Suprapubic skin (tissue), 4 donors: ENCODE results near the gene TRIO. TPM values are rescaled to one million over a fixed set of nuclear protein-coding genes. Genes with fewer than 3 reads are reported as not detected.

Experiments
- DNase-seq, 2 donors: peaks; one replicate each; pipeline ENCODE4 v3.0.0-alpha.2; 2019; ENCODE audit warnings: low spot score in 2 of 2
- H3K27ac ChIP-seq: fragments of 200-600 bp; sonication (generic); one replicate; pipeline ENCODE4 v1.5.1; 2019
- H3K27me3 ChIP-seq: fragments of 200-600 bp; sonication (generic); one replicate; pipeline ENCODE4 v1.5.1; 2019
- H3K36me3 ChIP-seq: fragments of 200-600 bp; sonication (generic); one replicate; pipeline ENCODE4 v1.5.1; 2019
- H3K4me1 ChIP-seq: fragments of 200-600 bp; sonication (generic); one replicate; pipeline ENCODE4 v1.5.1; 2019
- H3K4me3 ChIP-seq: fragments of 200-600 bp; sonication (generic); one replicate; pipeline ENCODE4 v1.5.1; 2019; ENCODE audit warnings: mild to moderate bottlenecking
- H3K9me3 ChIP-seq: fragments of 200-600 bp; sonication (generic); one replicate; pipeline ENCODE4 v1.5.1; 2019
- CTCF ChIP-seq, 2 donors: fragments of 200-600 bp in 1 of 2; fragments of 450-650 bp in 1 of 2; sonication (generic) in 1 of 2; IDR thresholded peaks; one replicate each; pipeline ENCODE4 v1.5.1; 2016 to 2019; ENCODE audit warnings: antibody characterized with exemption in 2 of 2, mild to moderate bottlenecking in 1 of 2, moderate library complexity in 1 of 2
- EP300 ChIP-seq: sonication (generic); formaldehyde crosslinking; IDR thresholded peaks from one replicate; pipeline ENCODE4 v1.6.1; 2017; ENCODE audit warnings: antibody characterized with exemption
- POLR2A ChIP-seq, 2 donors: fragments of 450-650 bp; IDR thresholded peaks; one replicate each; pipeline ENCODE4 v1.6.1; 2017; ENCODE audit warnings: antibody characterized with exemption in 2 of 2, mild to moderate bottlenecking in 2 of 2, moderate library complexity in 2 of 2
- POLR2AphosphoS5 ChIP-seq, 3 donors: sonication (generic); formaldehyde crosslinking; IDR thresholded peaks; one replicate each; pipeline ENCODE4 v1.6.1; 2017; ENCODE audit warnings: antibody characterized with exemption in 3 of 3
- WGBS: methylation state at CpG from one replicate; pipeline ENCODE4 v1.1.5; 2018; 5-methylcytosine and 5-hydroxymethylcytosine counted together
- total RNA-seq, 4 donors: library from RNA; depleted of rRNA; stranded (reverse); fragments of >200 nt; gene quantifications; one replicate each; pipeline ENCODE4 v1.1.0, GENCODE V29; 2016

TRIO gene
- total RNA-seq, 4 donors from 2014 or later, result 62.7 to 159 (median 70.4) TPM

GRCh38 chr5:14175381-14175780 lies 32.2 kb downstream of the TRIO start:
- H3K27me3 ChIP-seq, result no peaks in the 10 kb centered on the region
- WGBS, result 88% methylated on average over 1 of the region's 1 CpG

GRCh38 chr5:14176888-14177287 lies 33.7 kb downstream of the TRIO start:
- Histone ChIP-seq H3K4me3 (no peak overlapping the region), H3K27me3 (no peaks in the 10 kb centered on the region), H3K27ac (no peak overlapping the region), H3K9me3 (no peaks in the 10 kb centered on the region), H3K36me3 (no peaks in the 10 kb centered on the region), H3K4me1 (peaks cover 37% of the 10 kb centered on the region)
- no peak for DNase-seq
- WGBS, result 86% methylated on average over 2 of the region's 2 CpGs
- TF ChIP-seq POLR2A (IDR thresholded peaks at IDR 0.05), result no peak
- TF ChIP-seq POLR2AphosphoS5 (IDR thresholded peaks at IDR 0.05), result no peak
- no peak for TF ChIP-seq EP300
- no peak for TF ChIP-seq CTCF (IDR thresholded peaks at IDR 0.05)

More at GRCh38 chr5:14175381-14175780, 32.2 kb downstream of the TRIO start:
- H3K4me3 ChIP-seq, result no peak overlapping the region
- no peak overlapping the region for H3K27ac ChIP-seq
- H3K36me3 ChIP-seq, result no peaks in the 10 kb centered on the region
- no peaks in the 10 kb centered on the region for H3K9me3 ChIP-seq
- DNase-seq, result no peak
- peaks cover 35% of the 10 kb centered on the region for H3K4me1 ChIP-seq
- TF ChIP-seq POLR2AphosphoS5 (IDR thresholded peaks at IDR 0.05), result no peak
- TF ChIP-seq EP300, result no peak
- TF ChIP-seq POLR2A (IDR thresholded peaks at IDR 0.05), result no peak
- no peak for TF ChIP-seq CTCF (IDR thresholded peaks at IDR 0.05)

GRCh38 chr5:14177634-14178033 lies 34.5 kb downstream of the TRIO start:
- Histone ChIP-seq H3K27ac (no peak overlapping the region), H3K4me3 (no peak overlapping the region), H3K9me3 (no peaks in the 10 kb centered on the region), H3K27me3 (no peaks in the 10 kb centered on the region), H3K4me1 (peaks cover 37% of the 10 kb centered on the region), H3K36me3 (no peaks in the 10 kb centered on the region)
- DNase-seq, result no peak
- WGBS, result 74% methylated on average over 3 of the region's 3 CpGs
- TF ChIP-seq POLR2AphosphoS5 (IDR thresholded peaks at IDR 0.05) (no peak), POLR2A (IDR thresholded peaks at IDR 0.05) (no peak), EP300 (no peak), CTCF (IDR thresholded peaks at IDR 0.05) (no peak)

DNA sequence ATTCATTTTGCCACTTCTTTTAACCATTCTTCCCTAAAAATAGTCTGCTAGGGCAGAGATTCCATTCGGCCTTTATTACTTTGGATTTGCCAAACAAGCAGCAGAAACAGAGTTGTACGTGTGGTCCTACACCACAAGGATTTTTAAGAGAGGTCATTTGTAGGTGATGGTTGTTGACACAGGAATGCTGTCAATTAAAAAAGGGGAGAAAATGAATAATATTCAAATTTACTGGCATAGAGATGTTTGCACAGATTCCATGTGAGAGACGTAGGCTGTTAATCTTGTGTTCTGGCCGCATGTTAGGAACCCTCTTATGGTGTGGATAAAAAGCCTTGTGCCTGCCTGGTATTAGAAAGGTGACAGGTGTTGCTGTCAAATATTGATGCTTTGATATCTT lies 34.9 kb downstream of the TRIO start:
- H3K4me1 ChIP-seq, result peaks cover 40% of the 10 kb centered on the region
- no peaks in the 10 kb centered on the region for H3K27me3 ChIP-seq
- WGBS, result 64% methylated on average over 4 of the region's 4 CpGs
- no peak overlapping the region for H3K27ac ChIP-seq
- TF ChIP-seq POLR2A (IDR thresholded peaks at IDR 0.05) (no peak), CTCF (IDR thresholded peaks at IDR 0.05) (no peak), POLR2AphosphoS5 (IDR thresholded peaks at IDR 0.05) (no peak), EP300 (no peak)
- H3K36me3 ChIP-seq, result no peaks in the 10 kb centered on the region
- no peak for DNase-seq
- no peak overlapping the region for H3K4me3 ChIP-seq
- H3K9me3 ChIP-seq, result no peaks in the 10 kb centered on the region

DNA sequence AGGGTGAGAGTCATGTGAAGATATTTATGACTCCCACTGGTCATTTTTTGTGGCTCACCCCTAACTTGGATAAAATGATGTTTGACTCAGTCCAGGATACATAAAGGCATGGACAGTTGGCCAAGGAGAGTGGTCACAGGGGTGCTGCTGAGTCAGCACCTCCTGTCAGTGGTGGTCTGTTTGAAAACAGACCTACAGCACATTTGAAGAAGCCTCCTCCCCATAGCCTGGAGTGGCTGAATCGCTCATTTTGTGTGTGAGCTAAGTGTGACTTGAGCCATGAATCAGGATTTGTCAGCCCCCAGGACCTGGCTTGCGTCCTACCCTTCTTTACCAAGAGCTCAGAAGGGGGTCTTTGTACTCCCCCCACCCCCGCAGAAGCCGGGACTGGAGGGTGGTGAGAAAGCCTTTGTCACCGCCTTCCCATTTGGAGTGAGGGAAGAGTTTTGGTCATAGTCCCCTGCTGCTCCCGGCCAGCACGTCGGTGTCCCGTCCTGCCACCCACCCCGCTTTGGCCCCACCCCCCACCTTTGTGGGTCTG lies 35.6 kb downstream of the TRIO start:
- no peak overlapping the region for H3K27ac ChIP-seq
- 62% methylated on average over 10 of the region's 10 CpGs for WGBS

More for the DNA sequence above, 35.6 kb downstream of the TRIO start:
- H3K27me3 ChIP-seq, result no peaks in the 10 kb centered on the region
- no peaks in the 10 kb centered on the region for H3K36me3 ChIP-seq
- TF ChIP-seq CTCF (IDR thresholded peaks at IDR 0.05), result no peak
- TF ChIP-seq POLR2AphosphoS5 (IDR thresholded peaks at IDR 0.05), result no peak
- no peak for TF ChIP-seq POLR2A (IDR thresholded peaks at IDR 0.05)
- no peak for TF ChIP-seq EP300
- DNase-seq, result no peak
- H3K4me3 ChIP-seq, result no peak overlapping the region
- no peaks in the 10 kb centered on the region for H3K9me3 ChIP-seq
- H3K4me1 ChIP-seq, result peaks cover 44% of the 10 kb centered on the region
